Activated CD8-positive, alpha-beta memory T cell treated with anti-CD3 and anti-CD28 coated beads, Interleukin-2, amount 50 U/mL, for 24 hours (primary cell): ENCODE data around the gene TET2.

Source experiments
- DNase-seq: peaks from one replicate; pipeline ENCODE4 v3.0.0-alpha.2; 2020; ENCODE audit errors: extremely low read depth

The TET2 gene

GRCh38 chr4:105146276-105147015 lies at the start of gene TET2:
TSS of gene TET2 (plus strand) at chr4:105146876. CDS start at chr4:105233943, 87,067 bp downstream.
- peak; percentile 53 for DNase-seq

GRCh38 chr4:105102016-105102415 lies 44.7 kb upstream of the TET2 start:
- no peak for DNase-seq

GRCh38 chr4:105106426-105106825 lies 40.2 kb upstream of the TET2 start:
- no peak for DNase-seq

GRCh38 chr4:105107095-105107856 lies 39.4 kb upstream of the TET2 start:
- DNase-seq = no peak

GRCh38 chr4:105108971-105109370 lies 37.7 kb upstream of the TET2 start:
- DNase-seq = no peak

GRCh38 chr4:105112274-105112673 lies 34.4 kb upstream of the TET2 start:
- DNase-seq = no peak

- DNase-seq = no peak
Observed at GRCh38 chr4:105113800-105114199, 32.9 kb upstream of the TET2 start.

- no peak for DNase-seq
Observed at GRCh38 chr4:105116616-105117319, 29.9 kb upstream of the TET2 start.

- no peak for DNase-seq
Observed at GRCh38 chr4:105119356-105119755, 27.3 kb upstream of the TET2 start.

GRCh38 chr4:105120626-105121025 lies 26.1 kb upstream of the TET2 start:
- no peak for DNase-seq

GRCh38 chr4:105122350-105122749 lies 24.3 kb upstream of the TET2 start:
- no peak for DNase-seq

GRCh38 chr4:105126311-105127169 lies 20.1 kb upstream of the TET2 start:
- no peak for DNase-seq

GRCh38 chr4:105127170-105127445 lies 19.6 kb upstream of the TET2 start:
- no peak for DNase-seq

- DNase-seq = no peak
Observed at GRCh38 chr4:105128208-105128607, 18.5 kb upstream of the TET2 start.

GRCh38 chr4:105129286-105130040 lies 17.2 kb upstream of the TET2 start:
- DNase-seq = no peak

GRCh38 chr4:105130945-105131344 lies 15.7 kb upstream of the TET2 start:
- no peak for DNase-seq

GRCh38 chr4:105133976-105134375 lies 12.7 kb upstream of the TET2 start:
- DNase-seq = no peak

GRCh38 chr4:105135785-105136184 lies 10.9 kb upstream of the TET2 start:
- DNase-seq = no peak

- DNase-seq = no peak
Observed at GRCh38 chr4:105137121-105137875, 9.4 kb upstream of the TET2 start.

GRCh38 chr4:105139646-105140045 lies 7.0 kb upstream of the TET2 start:
- no peak for DNase-seq
